GM12878 (cell line): ENCODE data around the gene C2. TPM values are rescaled to one million over a fixed set of nuclear protein-coding genes. Genes with fewer than 3 reads are reported as not detected.

Source experiments
- ATAC-seq: fragments of 200-7000 bp; cut with Tn5 transposase; 3 replicates; pipeline ENCODE4 v1.9.1; 2020; ENCODE audit warnings: mild to moderate bottlenecking, moderate library complexity
- BruUV-seq: library from RNA; stranded (reverse); fragments of 400-500 nt; replicated peaks from 2 replicates; lab custom pipeline; 2021; lab: Mats Ljungman, UMichigan
- CTCF ChIA-PET: fragments of 300-600 bp; sonication (Branson Sonifier 250); formaldehyde crosslinking; extraction: SDS; loops from one replicate; lab custom pipeline; 2021; ENCODE audit warnings: inconsistent platforms; lab: Yijun Ruan, JAX
- POLR2A ChIA-PET: fragments of 350-600 bp; formaldehyde crosslinking; extraction: SDS; loops from one replicate; lab custom pipeline; 2021; ENCODE audit warnings: inconsistent platforms; lab: Charles Lee
- RAD21 ChIA-PET: fragments of 300-600 bp; sonication (Branson Sonifier 250); formaldehyde crosslinking; loops from one replicate; lab custom pipeline; 2023; ENCODE audit warnings: antibody characterized with exemption; ENCODE audit not compliant: unreplicated experiment; lab: Charles Lee
- SMC1A ChIA-PET: fragments of 300-600 bp; sonication (Branson Sonifier 250); formaldehyde crosslinking; loops from one replicate; lab custom pipeline; 2023; ENCODE audit not compliant: unreplicated experiment, uncharacterized antibody; lab: Charles Lee
- DNase-seq: peaks from one replicate; pipeline ENCODE4 v3.0.0-alpha.2; 2011; ENCODE audit warnings: low read depth, low spot score
- FAIRE-seq: peaks from 3 replicates; lab custom pipeline; 2011; peaks lifted over from hg19 to GRCh38; lab: Jason Lieb, UNC
- H2AFZ ChIP-seq: 2 replicates; pipeline ENCODE4 v1.6.0; 2011; ENCODE audit warnings: low read depth, low read length, control low read depth; ENCODE audit not compliant: control insufficient read depth
- H3K27ac ChIP-seq: 2 replicates; pipeline ENCODE4 v1.5.1; 2011; ENCODE audit warnings: control low read depth; ENCODE audit not compliant: control insufficient read depth, insufficient read depth
- H3K27me3 ChIP-seq, 2 experiments: replicated peaks in 1 of 2; 2 replicates each; pipeline versions ENCODE4 v1.6.0 to v1.6.1; 2011; ENCODE audit warnings: low read length in 1 of 2; ENCODE audit not compliant: control insufficient read depth in 2 of 2, insufficient read depth in 2 of 2
- H3K36me3 ChIP-seq, 2 experiments: 2 replicates each; pipeline ENCODE4 v1.5.1; 2011; ENCODE audit warnings: low read length in 1 of 2; ENCODE audit not compliant: control insufficient read depth in 2 of 2, insufficient read depth in 2 of 2
- H3K4me1 ChIP-seq: 2 replicates; pipeline ENCODE4 v1.6.1; 2011; ENCODE audit warnings: mild to moderate bottlenecking, low read length, moderate library complexity, mixed read lengths; ENCODE audit not compliant: control insufficient read depth, insufficient read depth
- H3K4me2 ChIP-seq: 2 replicates; pipeline ENCODE4 v1.6.0; 2011; ENCODE audit warnings: control low read depth; ENCODE audit not compliant: control insufficient read depth, insufficient read depth
- H3K4me3 ChIP-seq: fragments of 200-600 bp; sonication (generic); 2 replicates; pipeline ENCODE4 v1.5.1; 2016
- H3K79me2 ChIP-seq: 2 replicates; pipeline ENCODE4 v1.6.0; 2011; ENCODE audit warnings: low read length; ENCODE audit not compliant: control insufficient read depth, insufficient read depth
- H3K9ac ChIP-seq: 2 replicates; pipeline ENCODE4 v1.8.0; 2011; ENCODE audit warnings: low read length, control low read depth, mixed read lengths; ENCODE audit not compliant: control insufficient read depth, insufficient read depth
- H3K9me3 ChIP-seq: replicated peaks from 3 replicates; pipeline ENCODE4 v1.5.1; 2011; ENCODE audit warnings: mild to moderate bottlenecking, low read length; ENCODE audit not compliant: control insufficient read depth, insufficient read depth
- H4K20me1 ChIP-seq: 2 replicates; pipeline ENCODE4 v1.6.0; 2011; ENCODE audit not compliant: control insufficient read depth, insufficient read depth
- ATF3 ChIP-seq: IDR thresholded peaks from 2 replicates; pipeline ENCODE4 v1.6.1; 2011; ENCODE audit warnings: low read depth, mild to moderate bottlenecking, low read length, moderate library complexity, borderline replicate concordance; ENCODE audit errors: extremely low read depth
- CHD1 ChIP-seq: IDR thresholded peaks from 2 replicates; pipeline ENCODE4 v1.6.1; 2012; ENCODE audit warnings: low read depth, low read length, improper control_type of control experiment
- EED ChIP-seq: sonication (generic); IDR thresholded peaks from 2 replicates; pipeline ENCODE4 v1.6.1; 2016; ENCODE audit warnings: antibody characterized with exemption, low read depth
- EGR1 ChIP-seq, 2 experiments: IDR thresholded peaks; 1 replicate in 1 of 2; 2 replicates in 1 of 2; pipeline ENCODE4 v1.6.1; 2011 to 2012; ENCODE audit warnings: low read depth in 2 of 2, low read length in 2 of 2, borderline replicate concordance in 1 of 2, mild to moderate bottlenecking in 1 of 2, moderate library complexity in 1 of 2
- ESRRA ChIP-seq: IDR thresholded peaks from 2 replicates; pipeline ENCODE4 v1.6.1; 2012; ENCODE audit warnings: mild to moderate bottlenecking, low read length, improper control_type of control experiment
- JUNB ChIP-seq: IDR thresholded peaks from 2 replicates; pipeline ENCODE4 v1.6.1; 2016; ENCODE audit warnings: antibody characterized with exemption, mild to moderate bottlenecking
- NRF1 ChIP-seq: conservative IDR thresholded peaks from 2 replicates; pipeline ENCODE4 v1.6.1; 2011; ENCODE audit warnings: mild to moderate bottlenecking, low read depth, low read length, improper control_type of control experiment
- PRDM15 ChIP-seq: fragments of 450-650 bp; formaldehyde crosslinking; IDR thresholded peaks from 2 replicates; pipeline ENCODE4 v1.4.0; 2020; ENCODE audit warnings: mild to moderate bottlenecking, moderate library complexity
- RBBP5 ChIP-seq: fragments of 200-600 bp; sonication (generic); conservative IDR thresholded peaks from 2 replicates; pipeline ENCODE4 v1.6.1; 2016
- SRF ChIP-seq, 2 experiments: IDR thresholded peaks; 2 replicates each; pipeline ENCODE4 v1.6.1; 2011; ENCODE audit warnings: low read depth in 2 of 2, low read length in 2 of 2, mild to moderate bottlenecking in 1 of 2, moderate library complexity in 1 of 2
- WRNIP1 ChIP-seq: IDR thresholded peaks from 2 replicates; pipeline ENCODE4 v1.6.1; 2011; ENCODE audit warnings: low read depth, low read length, improper control_type of control experiment, borderline replicate concordance
- YY1 ChIP-seq: IDR thresholded peaks from 2 replicates; pipeline ENCODE4 v1.6.1; 2011; ENCODE audit warnings: low read depth, mild to moderate bottlenecking, low read length
- WGBS: methylation state at CpG from one replicate; pipeline ENCODE4 v1.1.6; 2016; ENCODE audit warnings: low lambda C conversion rate; ENCODE audit not compliant: insufficient replicate concordance, insufficient coverage; ENCODE audit errors: missing lambda C conversion rate; 5-methylcytosine and 5-hydroxymethylcytosine counted together
- in situ Hi-C: fragments of 300-500 bp; cut with MboI; formaldehyde crosslinking; loops from 9 replicates; pipeline ENCODE4 v1.14.3; 2018; ENCODE audit warnings: mixed read lengths
- intact Hi-C: fragments of 100-400 bp; cut with micrococcal nuclease; formaldehyde crosslinking; loops from one replicate; pipeline ENCODE4 v1.14.2; 2022; ENCODE audit not compliant: unreplicated experiment
- polyA plus RNA-seq, 11 experiments: library from polyadenylated mRNA; depleted of rRNA in 4 of 11; unstranded in 6 of 11; stranded (reverse) in 5 of 11; fragments of >200 nt; fragmentation: Nextera tagmentation in 4 of 11; fragmentation: Illumina TruSeq in 1 of 11; extraction: Ambion mirVana in 4 of 11; extraction: Trizol in 1 of 11; gene quantifications; 1 replicate in 1 of 11; 2 replicates in 10 of 11; pipeline versions ENCODE4 v1.2.1 to v1.2.3, GENCODE V29; 2011 to 2016; ENCODE audit warnings: inconsistent platforms in 2 of 11, missing spikeins in 2 of 11, low read depth in 1 of 11
- total RNA-seq, 4 experiments: library from RNA; depleted of rRNA in 3 of 4; stranded (reverse); fragments of >200 nt in 3 of 4; fragmentation: Illumina TruSeq in 1 of 4; extraction: Trizol in 1 of 4; gene quantifications; 2 replicates each; pipeline versions ENCODE4 v1.2.1 to v1.2.3, GENCODE V29; 2013 to 2021
- TF ChIP-seq, protein P1 (sequence below): fragments of 450-650 bp; IDR thresholded peaks from 2 replicates; pipeline ENCODE4 v1.6.1; 2017; ENCODE audit warnings: mild to moderate bottlenecking
- TF ChIP-seq, protein P2 (sequence below): fragments of 450-650 bp; IDR thresholded peaks from 2 replicates; pipeline ENCODE4 v1.6.1; 2017; ENCODE audit warnings: borderline replicate concordance

Gene C2
- total and polyA plus RNA-seq, 10 of the 15 experiments (the other 5 are each of a cell fraction or from before 2014, with no cell fraction given) = 0.06 to 0.97 (median 0.21) TPM; not detected in 5

DNA sequence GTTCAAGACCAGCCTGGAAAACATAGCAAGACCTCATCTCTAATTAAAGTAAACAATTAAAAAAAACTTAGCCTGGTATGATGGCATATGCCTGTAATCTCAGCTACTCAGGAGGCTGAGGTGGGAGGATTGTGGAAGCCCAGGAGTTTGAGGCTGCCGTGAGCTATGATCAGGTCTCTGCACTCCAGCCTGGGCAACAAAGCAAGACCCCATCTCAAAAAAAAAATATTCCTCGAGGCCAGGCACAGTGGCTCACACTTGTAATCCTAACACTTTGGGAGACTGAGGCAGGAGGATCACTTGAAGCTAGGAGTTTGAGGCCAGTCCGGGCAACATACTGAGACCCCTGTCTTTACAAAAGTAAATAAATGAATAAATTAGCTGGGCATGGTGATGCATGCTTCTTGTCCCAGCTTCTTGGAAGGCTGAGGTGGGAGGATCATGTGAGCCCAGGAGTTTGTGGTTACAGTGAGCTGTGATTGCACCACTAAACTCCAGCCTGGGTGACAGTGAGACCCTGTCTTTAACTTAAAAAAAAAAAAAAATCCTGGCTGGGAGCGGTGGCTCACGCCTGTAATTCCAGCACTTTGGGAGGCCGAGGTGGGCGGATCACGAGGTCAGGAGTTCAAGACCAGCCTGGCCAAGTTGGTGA is 9.3 kb upstream of the C2 start (continued):
- TF ChIP-seq, protein P1, sequence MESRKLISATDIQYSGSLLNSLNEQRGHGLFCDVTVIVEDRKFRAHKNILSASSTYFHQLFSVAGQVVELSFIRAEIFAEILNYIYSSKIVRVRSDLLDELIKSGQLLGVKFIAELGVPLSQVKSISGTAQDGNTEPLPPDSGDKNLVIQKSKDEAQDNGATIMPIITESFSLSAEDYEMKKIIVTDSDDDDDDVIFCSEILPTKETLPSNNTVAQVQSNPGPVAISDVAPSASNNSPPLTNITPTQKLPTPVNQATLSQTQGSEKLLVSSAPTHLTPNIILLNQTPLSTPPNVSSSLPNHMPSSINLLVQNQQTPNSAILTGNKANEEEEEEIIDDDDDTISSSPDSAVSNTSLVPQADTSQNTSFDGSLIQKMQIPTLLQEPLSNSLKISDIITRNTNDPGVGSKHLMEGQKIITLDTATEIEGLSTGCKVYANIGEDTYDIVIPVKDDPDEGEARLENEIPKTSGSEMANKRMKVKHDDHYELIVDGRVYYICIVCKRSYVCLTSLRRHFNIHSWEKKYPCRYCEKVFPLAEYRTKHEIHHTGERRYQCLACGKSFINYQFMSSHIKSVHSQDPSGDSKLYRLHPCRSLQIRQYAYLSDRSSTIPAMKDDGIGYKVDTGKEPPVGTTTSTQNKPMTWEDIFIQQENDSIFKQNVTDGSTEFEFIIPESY = no peak
- TF ChIP-seq SRF (IDR thresholded peaks at IDR 0.05; ENCODE audit: low read depth in 2 of 2, low read length in 2 of 2) (no peak), NRF1 (no peak), EGR1 (IDR thresholded peaks at IDR 0.05; ENCODE audit: borderline replicate concordance in 1 of 2, low read depth in 2 of 2, low read length in 2 of 2) (no peak), ESRRA (no peak), WRNIP1 (no peak), JUNB (no peak)

DNA sequence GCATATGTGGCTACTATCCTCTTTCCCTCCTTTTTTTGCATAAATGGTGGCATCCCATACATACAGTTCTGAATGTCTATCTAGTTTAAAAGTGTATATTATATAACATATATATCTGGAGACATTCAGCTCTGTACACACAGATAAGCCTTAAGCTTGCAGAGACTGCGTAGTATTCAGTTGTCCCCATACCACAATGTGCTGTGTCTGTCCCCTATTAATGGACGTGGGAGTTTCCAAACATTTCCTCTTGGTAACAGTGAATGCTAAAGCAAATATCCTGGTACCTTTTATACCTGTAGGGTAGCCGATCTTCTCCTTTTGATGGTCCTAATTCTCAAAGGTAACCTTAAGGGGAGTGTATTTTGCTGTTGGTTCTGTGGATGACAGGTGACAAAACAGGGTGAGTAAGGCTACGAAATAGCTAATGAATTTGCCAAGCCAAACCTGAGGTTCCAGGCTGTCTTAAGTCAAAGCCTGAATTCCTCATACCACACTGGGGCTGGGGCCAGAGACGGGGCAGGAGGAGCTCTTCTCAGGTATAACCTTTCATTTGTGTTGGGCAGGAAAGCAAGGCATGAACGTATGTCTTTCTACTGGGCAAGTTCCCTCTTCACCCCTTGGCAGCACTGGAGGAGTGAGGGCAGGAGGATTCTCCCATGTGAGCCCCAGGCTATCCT is 7.8 kb upstream of the C2 start:
- ChIA-PET POLR2A (no interaction called here), CTCF (interaction anchor here (0.6 to 2.0 kb wide), 2 partner anchors 8 to 30 kb away, joined by 4 to 8 read pairs; no protein-coding TSS in a partner anchor), SMC1A (interaction anchor here (0.6 to 1.0 kb wide), 2 partner anchors 27 to 81 kb away, joined by 3 to 6 read pairs; no protein-coding TSS in a partner anchor), RAD21 (no interaction called here)
- in situ Hi-C loops (no loop called here), intact Hi-C loops (no loop called here)
- Histone ChIP-seq H3K79me2 (no peaks in the 10 kb centered on the region), H4K20me1 (no peaks in the 10 kb centered on the region), H3K36me3 (no peaks in the 10 kb centered on the region), H3K9ac (no peak overlapping the region), H3K4me1 (peaks cover 4% of the 10 kb centered on the region; the same call in 1 of the 2 replicates), H3K4me2 (no peak overlapping the region), H3K4me3 (no peak overlapping the region), H3K27ac (no peak overlapping the region), H3K9me3 (no peaks in the 10 kb centered on the region), H3K27me3 (no peaks in the 10 kb centered on the region), H2AFZ (no peak overlapping the region)
- ATAC-seq (no peak), DNase-seq (no peak), FAIRE-seq (no peak)
- no TSS peak for BruUV-seq
- WGBS = 44% methylated on average over 6 of the region's 6 CpGs
- TF ChIP-seq ATF3 (no peak), EED (no peak), YY1 (no peak), RBBP5 (no peak), PRDM15 (CRISPR knock-in tag) (no peak), CHD1 (no peak), JUNB (no peak)
- TF ChIP-seq, protein P2, sequence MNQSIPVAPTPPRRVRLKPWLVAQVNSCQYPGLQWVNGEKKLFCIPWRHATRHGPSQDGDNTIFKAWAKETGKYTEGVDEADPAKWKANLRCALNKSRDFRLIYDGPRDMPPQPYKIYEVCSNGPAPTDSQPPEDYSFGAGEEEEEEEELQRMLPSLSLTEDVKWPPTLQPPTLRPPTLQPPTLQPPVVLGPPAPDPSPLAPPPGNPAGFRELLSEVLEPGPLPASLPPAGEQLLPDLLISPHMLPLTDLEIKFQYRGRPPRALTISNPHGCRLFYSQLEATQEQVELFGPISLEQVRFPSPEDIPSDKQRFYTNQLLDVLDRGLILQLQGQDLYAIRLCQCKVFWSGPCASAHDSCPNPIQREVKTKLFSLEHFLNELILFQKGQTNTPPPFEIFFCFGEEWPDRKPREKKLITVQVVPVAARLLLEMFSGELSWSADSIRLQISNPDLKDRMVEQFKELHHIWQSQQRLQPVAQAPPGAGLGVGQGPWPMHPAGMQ = no peak
